ENCODE measurements around the gene SHMT2.
"Not testable (repeated sequence)": the region's sequence is repeated elsewhere in the genome, so short reads cannot be mapped to it uniquely, and the experiment has no call there.

SHMT2 gene

DNA sequence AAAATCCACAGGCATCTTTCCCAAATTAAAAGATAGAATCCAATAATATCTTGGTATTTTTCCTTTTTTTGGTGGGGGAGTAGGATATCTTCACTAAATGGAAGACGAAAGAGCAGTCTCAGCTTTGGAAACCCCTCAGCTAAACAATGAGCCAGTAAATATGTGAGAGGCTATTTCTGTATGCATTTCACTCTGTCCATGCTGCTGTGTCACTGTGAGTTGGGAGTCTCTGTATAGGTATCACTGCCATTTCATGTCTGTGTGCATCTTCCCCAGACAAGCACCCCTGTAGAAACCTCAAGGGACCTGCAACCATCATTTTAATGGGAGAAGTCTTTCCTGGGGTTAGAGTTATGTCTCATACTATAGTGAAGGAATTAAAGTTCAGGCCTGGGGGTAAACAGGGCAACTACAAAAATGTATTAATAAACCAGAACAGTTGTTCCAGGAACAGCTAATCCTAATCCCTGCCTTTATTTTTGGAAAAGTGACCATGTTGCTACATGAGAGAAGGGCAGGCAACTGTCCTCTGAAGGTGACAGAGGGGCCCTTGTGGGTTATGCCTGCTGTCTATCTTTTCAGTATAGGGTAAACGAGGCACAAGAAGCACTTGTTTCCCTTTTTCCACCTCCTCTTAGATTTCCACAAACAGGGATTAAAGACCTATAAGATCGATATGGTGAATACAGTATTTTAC lies 32.8 kb downstream of the SHMT2 start:
- H3K9ac ChIP-seq (ENCODE audit: low read length): no peak overlapping the region
- no peaks in the 10 kb centered on the region for H3K4me1 ChIP-seq (ENCODE audit: control insufficient read depth, insufficient read depth, low read length)
- peaks cover 40% of the 10 kb centered on the region for H3K36me3 ChIP-seq (ENCODE audit: control insufficient read depth, insufficient read depth, low read length, severe bottlenecking)
- H3K9me3 ChIP-seq (ENCODE audit: control insufficient read depth, low read length): no peaks in the 10 kb centered on the region
- DNase-seq (ENCODE audit: low read depth): no peak
- H3K4me3 ChIP-seq (ENCODE audit: low read length): no peak overlapping the region
- no peaks in the 10 kb centered on the region for H3K27me3 ChIP-seq (replicated peaks; ENCODE audit: control insufficient read depth, insufficient read depth, low read length)

DNA sequence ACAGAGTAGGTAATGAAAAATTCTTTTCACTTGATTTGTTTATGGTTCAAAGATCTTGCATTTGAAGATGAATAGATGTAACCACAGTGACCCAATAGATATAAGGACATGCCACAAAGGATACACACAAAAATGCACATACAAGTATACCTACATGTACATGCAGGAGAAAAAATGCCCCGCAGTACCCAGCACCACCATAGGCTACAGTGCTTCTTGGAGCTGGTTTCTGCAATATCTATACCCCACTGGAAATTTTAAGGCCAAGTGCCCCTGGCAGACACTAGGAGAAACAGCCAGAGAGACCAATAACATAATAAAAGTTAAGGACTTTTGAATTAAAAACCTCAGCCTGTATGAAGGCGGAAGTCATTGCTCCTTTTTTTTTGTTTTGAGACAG lies 33.6 kb downstream of the SHMT2 start:
- no peak for DNase-seq (ENCODE audit: low read depth)
- H3K9ac ChIP-seq (ENCODE audit: low read length): no peak overlapping the region
- H3K4me1 ChIP-seq (ENCODE audit: control insufficient read depth, insufficient read depth, low read length): no peaks in the 10 kb centered on the region
- no peak overlapping the region for H3K4me3 ChIP-seq (ENCODE audit: low read length)
- H3K9me3 ChIP-seq (ENCODE audit: control insufficient read depth, low read length): no peaks in the 10 kb centered on the region
- peaks cover 40% of the 10 kb centered on the region for H3K36me3 ChIP-seq (ENCODE audit: control insufficient read depth, insufficient read depth, low read length, severe bottlenecking)
- H3K27me3 ChIP-seq (replicated peaks; ENCODE audit: control insufficient read depth, insufficient read depth, low read length): no peaks in the 10 kb centered on the region

DNA sequence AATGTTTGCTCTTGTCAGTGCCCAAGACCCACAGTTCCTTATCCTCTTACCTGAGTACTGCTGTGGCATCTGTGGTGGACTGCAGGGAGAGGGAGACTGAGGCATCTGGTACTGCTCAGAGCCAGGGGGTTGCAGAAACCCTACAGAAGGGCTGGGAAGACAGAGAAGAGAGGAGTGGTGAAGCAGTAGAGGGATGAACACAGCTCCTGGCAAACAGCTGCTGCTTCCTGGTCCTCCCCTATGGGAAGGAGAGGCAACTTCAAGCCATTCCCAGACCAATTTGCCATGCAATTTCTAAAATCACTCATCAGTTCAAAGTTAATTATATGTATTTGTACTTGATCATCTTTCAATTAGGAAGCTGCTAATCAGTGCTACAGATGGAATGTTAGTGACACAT lies 37.2 kb downstream of the SHMT2 start:
- H3K9me3 ChIP-seq (ENCODE audit: control insufficient read depth, low read length): no peaks in the 10 kb centered on the region
- H3K36me3 ChIP-seq (ENCODE audit: control insufficient read depth, insufficient read depth, low read length, severe bottlenecking): peaks cover 42% of the 10 kb centered on the region
- H3K9ac ChIP-seq (ENCODE audit: low read length): no peak overlapping the region
- no peak overlapping the region for H3K4me3 ChIP-seq (ENCODE audit: low read length)
- H3K4me1 ChIP-seq (ENCODE audit: control insufficient read depth, insufficient read depth, low read length): no peaks in the 10 kb centered on the region
- no peaks in the 10 kb centered on the region for H3K27me3 ChIP-seq (replicated peaks; ENCODE audit: control insufficient read depth, insufficient read depth, low read length)
- DNase-seq (ENCODE audit: low read depth): no peak

DNA sequence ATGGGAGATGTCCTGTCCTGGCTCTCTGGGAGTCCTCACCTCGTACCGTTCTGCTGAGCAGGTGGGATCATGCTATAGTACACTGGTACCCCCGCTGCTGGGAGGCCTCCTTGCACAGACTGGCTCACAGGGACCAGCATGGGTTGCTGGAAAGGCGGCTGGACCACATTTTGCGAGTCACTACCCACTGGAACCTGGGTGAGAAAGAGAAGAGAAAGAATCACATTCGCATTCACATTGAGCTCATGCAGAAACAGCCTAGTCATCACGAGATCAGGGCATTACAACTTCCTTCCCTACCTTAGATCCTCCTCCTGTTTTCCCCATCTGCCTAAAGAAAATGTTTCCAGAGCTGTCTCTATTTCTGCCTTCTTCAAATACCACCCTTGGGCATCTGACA lies 38.8 kb downstream of the SHMT2 start:
- Histone ChIP-seq H3K36me3 (ENCODE audit: control insufficient read depth, insufficient read depth, low read length, severe bottlenecking) (peaks cover 49% of the 10 kb centered on the region), H3K4me1 (ENCODE audit: control insufficient read depth, insufficient read depth, low read length) (peaks cover 8% of the 10 kb centered on the region), H3K27me3 (replicated peaks; ENCODE audit: control insufficient read depth, insufficient read depth, low read length) (no peaks in the 10 kb centered on the region), H3K9me3 (ENCODE audit: control insufficient read depth, low read length) (no peaks in the 10 kb centered on the region), H3K9ac (ENCODE audit: low read length) (no peak overlapping the region), H3K4me3 (ENCODE audit: low read length) (no peak overlapping the region)
- no peak for DNase-seq (ENCODE audit: low read depth)

DNA sequence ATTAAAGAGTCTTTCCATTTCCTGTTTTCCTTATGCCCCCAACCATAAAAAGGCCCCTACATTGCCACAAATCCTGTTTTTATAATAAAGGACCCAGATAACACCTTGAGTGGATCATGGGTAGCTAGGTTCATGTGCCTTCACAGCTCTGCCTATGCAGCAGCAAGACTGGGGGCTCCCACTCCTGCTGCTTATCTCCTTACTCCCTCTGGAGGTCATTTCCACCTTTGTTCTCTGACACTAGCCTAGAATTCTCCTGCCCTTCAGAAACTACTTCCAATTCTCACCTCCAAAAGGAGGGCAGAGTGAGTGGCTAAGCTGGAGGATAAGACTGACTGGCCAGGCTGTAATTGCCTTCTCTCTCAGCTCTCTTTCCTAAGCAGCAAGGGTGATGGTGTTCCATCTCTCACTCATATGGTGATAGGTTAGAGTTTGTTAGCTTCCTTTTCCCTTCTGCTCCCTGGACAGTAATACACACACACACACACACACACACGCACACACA lies 41.5 kb downstream of the SHMT2 start:
- Histone ChIP-seq H3K9me3 (ENCODE audit: control insufficient read depth, low read length) (no peaks in the 10 kb centered on the region), H3K27me3 (replicated peaks; ENCODE audit: control insufficient read depth, insufficient read depth, low read length) (no peaks in the 10 kb centered on the region), H3K36me3 (ENCODE audit: control insufficient read depth, insufficient read depth, low read length, severe bottlenecking) (peaks cover 54% of the 10 kb centered on the region), H3K4me3 (ENCODE audit: low read length) (no peak overlapping the region), H3K9ac (ENCODE audit: low read length) (no peak overlapping the region), H3K4me1 (ENCODE audit: control insufficient read depth, insufficient read depth, low read length) (peaks cover 10% of the 10 kb centered on the region)
- DNase-seq (ENCODE audit: low read depth): no peak

DNA sequence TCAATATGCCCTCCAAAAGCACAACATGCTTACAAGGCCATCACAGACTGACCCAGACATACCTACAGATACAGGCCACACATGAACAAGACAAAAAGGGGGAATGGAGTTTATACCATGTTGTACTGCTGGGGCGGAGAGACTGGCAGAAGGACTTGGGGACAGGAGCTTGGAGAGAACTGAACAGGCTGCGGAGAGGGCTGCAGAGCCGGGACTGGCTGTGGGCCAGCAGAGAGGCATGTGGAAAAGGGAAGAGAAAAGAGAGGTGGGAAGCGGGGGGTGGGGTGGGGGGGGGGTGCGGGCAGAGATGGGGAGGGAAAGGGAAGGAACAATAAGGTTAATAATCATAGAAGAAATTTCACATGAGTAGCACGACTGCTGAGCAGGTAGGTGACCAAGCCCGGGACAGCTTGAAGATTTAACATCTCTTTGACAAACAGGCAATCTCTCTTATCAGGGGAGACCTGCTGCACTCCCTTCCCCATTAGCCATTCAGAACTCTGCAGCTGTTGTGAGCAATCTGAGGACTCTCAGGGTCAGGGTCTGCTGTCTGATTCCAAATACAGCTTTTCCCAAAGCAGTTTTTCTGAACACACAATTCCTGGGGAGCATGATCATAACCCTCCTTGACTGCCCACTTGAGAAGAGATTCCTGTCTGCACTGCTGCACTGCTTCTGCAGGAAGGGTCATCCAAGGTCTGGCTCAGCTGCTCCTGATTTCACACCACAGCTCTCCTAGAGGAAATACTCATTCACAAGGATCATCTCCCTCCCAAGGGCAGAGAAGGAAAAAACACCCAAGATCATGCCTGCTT lies 43.0 kb downstream of the SHMT2 start:
- peak overlapping the region; percentile 25 for H3K9ac ChIP-seq (ENCODE audit: low read length)
- no peak for DNase-seq (ENCODE audit: low read depth)
- no peaks in the 10 kb centered on the region for H3K27me3 ChIP-seq (replicated peaks; ENCODE audit: control insufficient read depth, insufficient read depth, low read length)
- no peak overlapping the region for H3K4me3 ChIP-seq (ENCODE audit: low read length)
- H3K9me3 ChIP-seq (ENCODE audit: control insufficient read depth, low read length): no peaks in the 10 kb centered on the region
- peaks cover 44% of the 10 kb centered on the region for H3K36me3 ChIP-seq (ENCODE audit: control insufficient read depth, insufficient read depth, low read length, severe bottlenecking)
- H3K4me1 ChIP-seq (ENCODE audit: control insufficient read depth, insufficient read depth, low read length): peaks cover 10% of the 10 kb centered on the region

DNA sequence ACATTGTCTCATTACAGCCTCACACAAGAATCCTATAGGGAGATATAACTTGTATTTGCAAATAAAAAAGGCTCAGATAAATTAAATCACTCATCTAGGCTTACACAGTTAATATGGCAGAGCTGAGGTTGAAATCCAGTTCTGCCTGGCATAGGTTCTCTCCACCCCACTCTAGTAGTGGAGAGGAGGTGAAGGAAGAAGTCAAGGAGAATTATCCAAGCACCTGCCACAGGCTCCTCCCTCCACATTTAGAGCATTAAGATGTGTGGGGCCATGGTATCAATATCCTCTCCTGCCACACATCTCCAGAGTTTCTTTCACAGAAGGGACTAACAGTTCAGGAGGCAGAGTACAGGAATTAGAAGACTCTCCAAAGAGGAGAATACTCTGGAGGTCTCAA lies 44.0 kb downstream of the SHMT2 start:
- Histone ChIP-seq H3K36me3 (ENCODE audit: control insufficient read depth, insufficient read depth, low read length, severe bottlenecking) (peaks cover 43% of the 10 kb centered on the region), H3K9ac (ENCODE audit: low read length) (peak overlapping the region; percentile 25), H3K4me1 (ENCODE audit: control insufficient read depth, insufficient read depth, low read length) (peaks cover 10% of the 10 kb centered on the region), H3K4me3 (ENCODE audit: low read length) (no peak overlapping the region), H3K9me3 (ENCODE audit: control insufficient read depth, low read length) (no peaks in the 10 kb centered on the region), H3K27me3 (replicated peaks; ENCODE audit: control insufficient read depth, insufficient read depth, low read length) (no peaks in the 10 kb centered on the region)
- no peak for DNase-seq (ENCODE audit: low read depth)

DNA sequence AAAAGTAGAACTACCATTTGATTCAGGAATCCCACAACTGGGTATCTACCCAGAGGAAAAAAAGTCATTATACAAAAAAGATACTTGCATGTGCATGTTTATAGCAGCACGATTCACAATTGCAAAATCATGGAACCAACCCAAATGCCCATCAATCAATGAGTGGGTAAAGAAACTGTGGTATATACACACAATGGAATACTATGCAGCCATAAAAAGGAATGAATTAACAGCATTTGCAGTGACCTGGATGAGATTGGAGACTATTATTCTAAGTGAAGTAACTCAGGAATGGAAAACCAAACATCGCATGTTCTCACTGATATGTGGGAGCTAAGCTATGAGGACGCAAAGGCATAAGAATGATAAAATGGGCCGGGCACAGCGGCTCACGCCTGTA lies 46.7 kb downstream of the SHMT2 start:
- H3K9ac ChIP-seq (ENCODE audit: low read length); DNase-seq (ENCODE audit: low read depth); H3K27me3 ChIP-seq (replicated peaks; ENCODE audit: control insufficient read depth, insufficient read depth, low read length); H3K9me3 ChIP-seq (ENCODE audit: control insufficient read depth, low read length); H3K4me3 ChIP-seq (ENCODE audit: low read length): not testable (repeated sequence)
- peaks cover 23% of the 10 kb centered on the region for H3K4me1 ChIP-seq (ENCODE audit: control insufficient read depth, insufficient read depth, low read length)
- H3K36me3 ChIP-seq (ENCODE audit: control insufficient read depth, insufficient read depth, low read length, severe bottlenecking): peaks cover 34% of the 10 kb centered on the region

DNA sequence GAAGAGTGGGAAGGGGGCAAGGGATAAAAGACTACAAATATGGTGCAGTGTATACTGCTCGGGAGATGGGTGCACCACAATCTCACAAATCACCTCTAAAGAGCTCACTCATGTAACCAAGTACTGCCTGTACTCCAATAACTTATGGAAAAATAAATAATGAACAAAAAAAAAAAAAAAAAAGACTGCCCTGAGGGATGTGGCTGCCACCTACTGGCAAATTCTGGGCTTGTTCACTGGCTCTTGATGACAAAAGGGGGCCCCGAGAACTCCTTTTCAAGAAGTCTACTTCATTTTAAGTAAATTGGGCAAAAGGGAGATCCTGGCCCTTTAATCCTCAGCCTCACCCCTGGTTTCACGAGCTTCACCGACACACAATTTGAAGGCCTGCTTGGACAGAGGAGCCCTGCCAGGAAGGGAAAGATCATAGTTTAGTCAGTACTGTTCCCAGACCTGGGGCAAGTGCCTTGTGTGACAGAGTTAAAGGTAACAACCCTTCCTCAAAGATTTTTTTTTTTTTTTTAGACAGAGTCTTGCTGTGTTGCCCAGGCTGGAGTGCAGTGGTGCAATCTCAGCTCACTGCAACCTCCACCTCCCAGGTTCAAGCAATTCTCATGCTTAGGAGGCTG lies 47.5 kb downstream of the SHMT2 start:
- H3K4me3 ChIP-seq (ENCODE audit: low read length): no peak overlapping the region

DNA sequence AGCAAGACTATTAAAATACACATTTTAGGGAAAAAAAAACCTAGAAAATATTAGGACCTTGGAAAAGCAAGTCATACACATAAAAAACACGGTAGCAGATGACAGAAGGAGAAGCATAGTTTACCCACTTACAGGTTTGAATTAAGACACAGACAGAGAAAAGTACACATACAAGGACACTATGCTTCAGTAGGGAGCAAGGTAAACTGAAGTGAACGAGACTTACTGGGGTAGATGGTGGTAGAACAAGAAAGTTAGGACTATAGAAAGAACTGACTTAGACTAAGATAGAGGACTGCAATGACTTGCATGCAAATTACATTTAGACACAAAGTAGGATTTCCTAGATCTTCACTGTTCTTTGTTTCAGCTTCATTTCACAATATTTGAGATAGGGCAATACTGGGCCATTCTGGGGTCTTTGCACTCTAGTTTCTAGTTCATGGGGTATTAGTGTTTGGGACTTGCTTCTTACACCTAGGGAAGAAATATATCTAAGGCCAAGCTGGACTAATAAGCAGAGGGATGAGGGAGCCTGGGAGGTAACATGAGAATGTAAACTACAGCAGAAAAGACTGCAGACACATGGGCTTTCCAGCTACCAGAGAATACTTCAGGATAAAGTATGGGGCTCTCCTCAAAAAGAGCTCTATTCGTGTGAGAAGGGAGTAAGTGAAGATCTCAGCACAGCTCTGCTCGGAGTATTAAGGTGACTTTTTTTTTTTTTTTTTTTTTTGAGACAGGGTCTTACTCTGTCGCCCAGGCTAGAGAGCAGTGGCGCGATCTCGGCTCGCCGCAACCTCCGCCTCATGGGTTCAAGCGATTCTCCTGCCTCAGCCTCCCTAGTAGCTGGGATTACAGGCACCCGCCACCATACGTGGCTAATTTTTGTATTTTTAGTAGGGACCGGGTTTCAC lies 49.2 kb downstream of the SHMT2 start:
- DNase-seq (ENCODE audit: low read depth): no peak
- Histone ChIP-seq H3K4me1 (ENCODE audit: control insufficient read depth, insufficient read depth, low read length) (peaks cover 12% of the 10 kb centered on the region), H3K9me3 (ENCODE audit: control insufficient read depth, low read length) (no peaks in the 10 kb centered on the region), H3K36me3 (ENCODE audit: control insufficient read depth, insufficient read depth, low read length, severe bottlenecking) (peaks cover 33% of the 10 kb centered on the region), H3K9ac (ENCODE audit: low read length) (no peak overlapping the region), H3K4me3 (ENCODE audit: low read length) (no peak overlapping the region), H3K27me3 (replicated peaks; ENCODE audit: control insufficient read depth, insufficient read depth, low read length) (no peaks in the 10 kb centered on the region)

More for the DNA sequence above, 47.5 kb downstream of the SHMT2 start:
- Histone ChIP-seq H3K9ac (ENCODE audit: low read length) (no peak overlapping the region), H3K27me3 (replicated peaks; ENCODE audit: control insufficient read depth, insufficient read depth, low read length) (no peaks in the 10 kb centered on the region), H3K4me1 (ENCODE audit: control insufficient read depth, insufficient read depth, low read length) (peaks cover 23% of the 10 kb centered on the region), H3K9me3 (ENCODE audit: control insufficient read depth, low read length) (no peaks in the 10 kb centered on the region), H3K36me3 (ENCODE audit: control insufficient read depth, insufficient read depth, low read length, severe bottlenecking) (peaks cover 34% of the 10 kb centered on the region)
- peak; percentile 40 for DNase-seq (ENCODE audit: low read depth)
